Measurements from ENCODE around the gene COP1.
"Not testable (repeated sequence)": the region's sequence is repeated elsewhere in the genome, so short reads cannot be mapped to it uniquely, and the experiment has no call there.

GRCh38 chr1:175994660-175995059, 212.4 kb downstream of the COP1 start:
- not testable (repeated sequence) for TF ChIP-seq CTCF (IDR thresholded peaks at IDR 0.05; ENCODE audit: extremely low read depth in 1 of 2, insufficient read depth in 1 of 2, low read depth in 1 of 2, low read length in 2 of 2); MAX (IDR thresholded peaks at IDR 0.05; ENCODE audit: insufficient read depth, insufficient read length); POLR2A (IDR thresholded peaks at IDR 0.05; ENCODE audit: low read depth, low read length); MYC (IDR thresholded peaks at IDR 0.05; ENCODE audit: low read depth, low read length); EZH2 (IDR thresholded peaks at IDR 0.05; ENCODE audit: borderline replicate concordance, low read depth, low read length, severe bottlenecking)

Data from endothelial cell of umbilical vein (primary cell).